AG09309 (cell line): Measurements from ENCODE around the gene CCT3.
"Not testable (repeated sequence)": the region's sequence is repeated elsewhere in the genome, so short reads cannot be mapped to it uniquely, and the experiment has no call there.

ENCODE experiments used
- DNase-seq: peaks from one replicate; pipeline ENCODE4 v3.0.0-alpha.2; 2010; ENCODE audit warnings: low read depth
- H3K4me3 ChIP-seq: 2 replicates; pipeline ENCODE4 v1.5.1; 2011; ENCODE audit warnings: mild to moderate bottlenecking, low read depth, low read length, moderate library complexity; ENCODE audit not compliant: control insufficient read depth
- TF ChIP-seq, protein P1 (sequence below): IDR thresholded peaks from 2 replicates; pipeline ENCODE4 v1.5.1; 2011; ENCODE audit warnings: mild to moderate bottlenecking, low read depth, low read length, inconsistent platforms; ENCODE audit not compliant: insufficient read depth, control insufficient read depth; ENCODE audit errors: missing control alignments

Gene CCT3

GRCh38 chr1:156359249-156359648 lies 21.2 kb upstream of the CCT3 start:
- TF ChIP-seq, protein P1, sequence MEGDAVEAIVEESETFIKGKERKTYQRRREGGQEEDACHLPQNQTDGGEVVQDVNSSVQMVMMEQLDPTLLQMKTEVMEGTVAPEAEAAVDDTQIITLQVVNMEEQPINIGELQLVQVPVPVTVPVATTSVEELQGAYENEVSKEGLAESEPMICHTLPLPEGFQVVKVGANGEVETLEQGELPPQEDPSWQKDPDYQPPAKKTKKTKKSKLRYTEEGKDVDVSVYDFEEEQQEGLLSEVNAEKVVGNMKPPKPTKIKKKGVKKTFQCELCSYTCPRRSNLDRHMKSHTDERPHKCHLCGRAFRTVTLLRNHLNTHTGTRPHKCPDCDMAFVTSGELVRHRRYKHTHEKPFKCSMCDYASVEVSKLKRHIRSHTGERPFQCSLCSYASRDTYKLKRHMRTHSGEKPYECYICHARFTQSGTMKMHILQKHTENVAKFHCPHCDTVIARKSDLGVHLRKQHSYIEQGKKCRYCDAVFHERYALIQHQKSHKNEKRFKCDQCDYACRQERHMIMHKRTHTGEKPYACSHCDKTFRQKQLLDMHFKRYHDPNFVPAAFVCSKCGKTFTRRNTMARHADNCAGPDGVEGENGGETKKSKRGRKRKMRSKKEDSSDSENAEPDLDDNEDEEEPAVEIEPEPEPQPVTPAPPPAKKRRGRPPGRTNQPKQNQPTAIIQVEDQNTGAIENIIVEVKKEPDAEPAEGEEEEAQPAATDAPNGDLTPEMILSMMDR = no peak
- DNase-seq = no peak
- no peak overlapping the region for H3K4me3 ChIP-seq

DNA sequence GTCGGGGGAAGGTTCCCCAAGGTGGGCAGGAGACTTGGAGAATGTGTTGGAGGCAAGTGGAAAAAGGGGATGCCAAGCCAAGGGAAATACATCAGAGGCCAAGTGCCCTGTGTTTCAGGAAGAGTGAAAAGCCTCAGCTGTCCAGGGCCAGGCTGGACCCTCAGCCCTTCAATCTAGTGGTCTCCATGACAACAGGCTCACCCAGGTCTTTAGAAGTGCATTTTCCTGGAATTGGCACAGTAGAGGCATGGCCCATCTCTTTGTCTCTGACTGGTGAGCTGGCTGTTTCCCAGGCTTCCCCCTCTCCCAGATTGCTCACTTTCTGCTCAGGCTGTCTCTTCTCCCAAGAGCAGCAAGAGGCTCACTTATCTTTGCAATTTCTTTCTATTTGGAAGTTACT lies 20.5 kb upstream of the CCT3 start:
- TF ChIP-seq, protein P1 = no peak
- H3K4me3 ChIP-seq = no peak overlapping the region
- DNase-seq = no peak

- no peak for DNase-seq
- no peak overlapping the region for H3K4me3 ChIP-seq
Observed at GRCh38 chr1:156357977-156358376, 19.9 kb upstream of the CCT3 start.

DNA sequence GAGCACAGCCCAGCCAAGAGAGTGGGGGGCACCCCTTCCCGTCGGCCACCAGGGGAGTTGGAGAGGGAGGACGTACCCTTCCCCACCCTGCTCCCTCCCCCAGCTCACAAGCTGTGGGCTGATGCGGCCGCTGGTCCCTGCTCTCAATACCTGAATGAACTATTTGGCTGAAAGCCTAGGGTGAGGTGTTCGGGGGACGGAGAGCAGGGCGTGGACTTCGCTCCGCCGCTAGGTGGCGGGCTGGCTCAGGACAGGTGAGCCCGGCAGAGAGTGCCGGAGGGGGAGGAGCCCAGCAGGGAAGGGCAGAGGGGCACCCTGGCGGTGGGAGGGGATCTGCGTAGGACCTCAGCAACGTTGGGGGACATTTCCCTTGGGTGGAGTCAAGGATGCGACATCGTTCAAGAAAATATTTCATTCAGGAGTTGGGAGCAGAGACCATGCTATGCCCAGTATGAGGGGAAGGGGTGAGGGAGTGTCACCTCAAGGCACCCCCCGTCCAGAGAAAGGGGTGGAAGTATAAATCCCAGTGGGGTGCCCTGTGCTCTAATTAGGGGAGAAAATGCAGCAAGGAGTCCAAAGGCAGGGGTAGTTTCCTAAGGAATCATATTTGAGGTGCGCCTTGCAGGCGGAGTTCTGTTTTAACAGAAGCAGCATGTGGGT lies 18.9 kb upstream of the CCT3 start:
- no peak overlapping the region for H3K4me3 ChIP-seq
- no peak for DNase-seq
- TF ChIP-seq, protein P1 = peak; percentile 50

More at GRCh38 chr1:156357977-156358376, 19.9 kb upstream of the CCT3 start:
- TF ChIP-seq, protein P1 = no peak

GRCh38 chr1:156356262-156356874 lies 18.3 kb upstream of the CCT3 start:
- TF ChIP-seq, protein P1 = no peak
- H3K4me3 ChIP-seq = no peak overlapping the region
- no peak for DNase-seq

DNA sequence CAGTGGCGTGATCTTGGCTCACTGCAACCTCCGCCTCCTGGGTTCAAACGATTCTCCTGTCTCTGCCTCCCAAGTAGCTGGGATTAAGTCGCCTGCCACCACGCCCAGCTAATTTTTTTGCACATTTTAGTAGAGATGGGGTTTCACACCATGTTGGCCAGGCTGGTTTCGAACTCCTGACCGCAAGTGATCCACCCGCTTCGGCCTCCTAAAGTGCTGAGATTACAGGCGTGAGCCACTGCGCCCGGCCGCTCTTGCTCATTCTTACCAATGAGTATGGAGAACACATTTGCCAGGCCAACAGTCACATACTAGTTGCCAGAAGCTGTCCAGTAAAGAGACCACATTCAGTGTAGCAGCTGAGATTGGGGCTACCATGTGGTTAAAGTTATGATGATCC lies 14.4 kb upstream of the CCT3 start:
- not testable (repeated sequence) for H3K4me3 ChIP-seq, DNase-seq

GRCh38 chr1:156347331-156347730 lies 9.2 kb upstream of the CCT3 start:
- peak; percentile 70 for DNase-seq
- TF ChIP-seq, protein P1 = no peak
- no peak overlapping the region for H3K4me3 ChIP-seq
